HEK293 (cell line): ENCODE data around the gene ARHGEF2.

Source experiments
- CTCF ChIA-PET: fragments of 350-600 bp; formaldehyde crosslinking; extraction: SDS; loops from one replicate; lab custom pipeline; 2021; ENCODE audit warnings: antibody characterized with exemption; lab: Yijun Ruan, JAX
- POLR2A ChIA-PET: fragments of 300-600 bp; formaldehyde crosslinking; extraction: SDS; loops from one replicate; lab custom pipeline; 2020; ENCODE audit warnings: antibody characterized with exemption, inconsistent platforms; lab: Yijun Ruan, JAX
- H3K27ac ChIP-seq: fragments of 200-500 bp; sonication (Bioruptor generic); 2 replicates; pipeline ENCODE4 v1.5.1; 2014; ENCODE audit warnings: low read depth, low read length, control low read depth, inconsistent platforms; ENCODE audit errors: extremely low read depth
- H3K36me3 ChIP-seq, 2 experiments: fragments of 200-500 bp in 1 of 2; sonication (Bioruptor generic) in 1 of 2; 1 replicate in 1 of 2; 2 replicates in 1 of 2; pipeline ENCODE4 v1.5.1; 2014 to 2017; ENCODE audit warnings: inconsistent platforms in 2 of 2, low read length in 2 of 2; ENCODE audit not compliant: control insufficient read depth in 2 of 2, insufficient read depth in 1 of 2
- H3K4me1 ChIP-seq: fragments of 200-500 bp; sonication (Bioruptor generic); 2 replicates; pipeline ENCODE4 v1.5.1; 2014; ENCODE audit warnings: mild to moderate bottlenecking, low read length, inconsistent platforms; ENCODE audit not compliant: control insufficient read depth, insufficient read depth
- H3K4me3 ChIP-seq: 2 replicates; pipeline ENCODE4 v1.5.1; 2011; ENCODE audit warnings: low read depth, mild to moderate bottlenecking, control low read depth, low read length, moderate library complexity
- H3K9me3 ChIP-seq: fragments of 200-500 bp; sonication (Bioruptor generic); 2 replicates; pipeline ENCODE4 v1.5.1; 2014; ENCODE audit warnings: low read depth, low read length, inconsistent platforms; ENCODE audit not compliant: control insufficient read depth, insufficient read depth
- GLIS1 ChIP-seq: fragments of 450-650 bp; formaldehyde crosslinking; IDR thresholded peaks from 2 replicates; pipeline ENCODE4 v1.5.1; 2016; ENCODE audit warnings: missing biosample characterization, missing genetic modification characterization
- GLIS2 ChIP-seq: fragments of 450-650 bp; formaldehyde crosslinking; IDR thresholded peaks from 2 replicates; pipeline ENCODE4 v1.5.1; 2016; ENCODE audit warnings: missing biosample characterization, missing genetic modification characterization
- IKZF3 ChIP-seq: fragments of 450-650 bp; IDR thresholded peaks from 2 replicates; pipeline ENCODE4 v1.5.0; 2018; ENCODE audit warnings: missing biosample characterization, mild to moderate bottlenecking, missing genetic modification characterization, moderate library complexity
- KLF1 ChIP-seq: fragments of 450-650 bp; formaldehyde crosslinking; IDR thresholded peaks from 2 replicates; pipeline ENCODE4 v1.5.1; 2016; ENCODE audit warnings: missing biosample characterization, missing genetic modification characterization
- KLF8 ChIP-seq: fragments of 450-650 bp; formaldehyde crosslinking; IDR thresholded peaks from 2 replicates; pipeline ENCODE4 v1.5.1; 2016; ENCODE audit warnings: missing biosample characterization, missing genetic modification characterization
- MZF1 ChIP-seq: fragments of 450-650 bp; formaldehyde crosslinking; IDR thresholded peaks from 2 replicates; pipeline ENCODE4 v1.5.1; 2017; ENCODE audit warnings: missing biosample characterization, missing genetic modification characterization, borderline replicate concordance
- SP2 ChIP-seq: fragments of 450-650 bp; formaldehyde crosslinking; IDR thresholded peaks from 2 replicates; pipeline ENCODE4 v1.5.1; 2016; ENCODE audit warnings: missing biosample characterization, missing genetic modification characterization
- TCF7L2 ChIP-seq: IDR thresholded peaks from 2 replicates; pipeline ENCODE4 v1.6.1; 2011; ENCODE audit warnings: low read depth, mild to moderate bottlenecking, inconsistent platforms, low read length, moderate library complexity, borderline replicate concordance
- WT1 ChIP-seq: fragments of 450-650 bp; formaldehyde crosslinking; IDR thresholded peaks from 2 replicates; pipeline ENCODE4 v1.5.1; 2016; ENCODE audit warnings: missing biosample characterization, missing genetic modification characterization
- YY1 ChIP-seq: fragments of 450-650 bp; formaldehyde crosslinking; IDR thresholded peaks from 2 replicates; pipeline ENCODE4 v1.5.1; 2018; ENCODE audit warnings: missing biosample characterization, missing genetic modification characterization
- ZBTB17 ChIP-seq: fragments of 450-650 bp; formaldehyde crosslinking; IDR thresholded peaks from 2 replicates; pipeline ENCODE4 v1.5.1; 2016; ENCODE audit warnings: missing biosample characterization, missing genetic modification characterization
- ZBTB21 ChIP-seq: fragments of 450-650 bp; formaldehyde crosslinking; IDR thresholded peaks from 2 replicates; pipeline ENCODE4 v1.5.1; 2017; ENCODE audit warnings: missing biosample characterization, missing genetic modification characterization
- ZFHX2 ChIP-seq: fragments of 450-650 bp; formaldehyde crosslinking; conservative IDR thresholded peaks from 2 replicates; pipeline ENCODE4 v1.5.1; 2016; ENCODE audit warnings: missing biosample characterization, missing genetic modification characterization
- ZNF121 ChIP-seq: fragments of 450-650 bp; formaldehyde crosslinking; IDR thresholded peaks from 2 replicates; pipeline ENCODE4 v1.5.1; 2016; ENCODE audit warnings: missing biosample characterization, missing genetic modification characterization
- ZNF133 ChIP-seq: fragments of 450-650 bp; formaldehyde crosslinking; IDR thresholded peaks from 2 replicates; pipeline ENCODE4 v1.5.1; 2016; ENCODE audit warnings: missing biosample characterization, missing genetic modification characterization
- ZNF174 ChIP-seq: fragments of 450-650 bp; formaldehyde crosslinking; IDR thresholded peaks from 2 replicates; pipeline ENCODE4 v1.5.0; 2017; ENCODE audit warnings: missing biosample characterization, mild to moderate bottlenecking, missing genetic modification characterization
- ZNF248 ChIP-seq: fragments of 450-650 bp; formaldehyde crosslinking; IDR thresholded peaks from 2 replicates; pipeline ENCODE4 v1.5.1; 2017; ENCODE audit warnings: missing biosample characterization, missing genetic modification characterization
- ZNF335 ChIP-seq: fragments of 450-650 bp; formaldehyde crosslinking; conservative IDR thresholded peaks from 2 replicates; pipeline ENCODE4 v1.5.1; 2016; ENCODE audit warnings: missing biosample characterization, missing genetic modification characterization
- ZNF398 ChIP-seq: fragments of 450-650 bp; formaldehyde crosslinking; IDR thresholded peaks from 2 replicates; pipeline ENCODE4 v1.5.1; 2017; ENCODE audit warnings: missing biosample characterization, missing genetic modification characterization
- ZNF785 ChIP-seq: fragments of 450-650 bp; formaldehyde crosslinking; IDR thresholded peaks from 2 replicates; pipeline ENCODE4 v1.5.1; 2016; ENCODE audit warnings: missing biosample characterization, missing genetic modification characterization
- ZNF843 ChIP-seq: fragments of 450-650 bp; formaldehyde crosslinking; IDR thresholded peaks from 2 replicates; pipeline ENCODE4 v1.5.1; 2016; ENCODE audit warnings: missing biosample characterization, missing genetic modification characterization
- ZXDB ChIP-seq: fragments of 450-650 bp; formaldehyde crosslinking; IDR thresholded peaks from 2 replicates; pipeline ENCODE4 v1.5.1; 2016; ENCODE audit warnings: missing biosample characterization, missing genetic modification characterization
- TF ChIP-seq, protein P1 (sequence below): fragments of 450-650 bp; formaldehyde crosslinking; IDR thresholded peaks from 2 replicates; pipeline ENCODE4 v1.5.1; 2016; ENCODE audit warnings: missing biosample characterization, missing genetic modification characterization
- TF ChIP-seq, protein P2 (sequence below): fragments of 450-650 bp; formaldehyde crosslinking; IDR thresholded peaks from 2 replicates; pipeline ENCODE4 v1.5.1; 2016; ENCODE audit warnings: missing biosample characterization, missing genetic modification characterization
- TF ChIP-seq, protein P3 (sequence below): fragments of 450-650 bp; formaldehyde crosslinking; IDR thresholded peaks from 2 replicates; pipeline ENCODE4 v1.5.1; 2016; ENCODE audit warnings: missing biosample characterization, missing genetic modification characterization
- TF ChIP-seq, protein P4 (sequence below): fragments of 450-650 bp; formaldehyde crosslinking; conservative IDR thresholded peaks from 2 replicates; pipeline ENCODE4 v1.5.1; 2016; ENCODE audit warnings: low read depth, missing biosample characterization, missing genetic modification characterization

Gene ARHGEF2

GRCh38 chr1:155978325-155978972, at the start of gene ARHGEF2:
ARHGEF2 (minus strand) TSS chr1:155978547; CDS start chr1:155978427, 120 bp downstream.
- peak within 1 kb of the TSS; percentile 97 for H3K27ac ChIP-seq
- peaks cover 0 to 4% of the 10 kb centered on the region in 2 experiments; a peak in 2 of 3 replicates for H3K36me3 ChIP-seq
- H3K4me1 ChIP-seq = peaks cover 36% of the 10 kb centered on the region
- peak within 1 kb of the TSS; percentile 91 for H3K4me3 ChIP-seq
- H3K9me3 ChIP-seq = no peaks in the 10 kb centered on the region
- ChIA-PET CTCF (interaction anchor here (0.6 to 4.7 kb wide), 14 partner anchors 10 to 415 kb away, joined by 3 to 45 read pairs (median 4); partner anchors contain the start of gene RXFP4), POLR2A (interaction anchor here (0.5 to 4.4 kb wide), 14 partner anchors 11 to 152 kb away, joined by 3 to 28 read pairs (median 4); partner anchors contain the start of genes KHDC4, RXFP4 and SYT11)
- peak; percentile 99 for TF ChIP-seq ZNF398 (tag by site-specific recombination)
- TF ChIP-seq KLF1 (tag by site-specific recombination) = peak; percentile 64
- TF ChIP-seq, protein P1, sequence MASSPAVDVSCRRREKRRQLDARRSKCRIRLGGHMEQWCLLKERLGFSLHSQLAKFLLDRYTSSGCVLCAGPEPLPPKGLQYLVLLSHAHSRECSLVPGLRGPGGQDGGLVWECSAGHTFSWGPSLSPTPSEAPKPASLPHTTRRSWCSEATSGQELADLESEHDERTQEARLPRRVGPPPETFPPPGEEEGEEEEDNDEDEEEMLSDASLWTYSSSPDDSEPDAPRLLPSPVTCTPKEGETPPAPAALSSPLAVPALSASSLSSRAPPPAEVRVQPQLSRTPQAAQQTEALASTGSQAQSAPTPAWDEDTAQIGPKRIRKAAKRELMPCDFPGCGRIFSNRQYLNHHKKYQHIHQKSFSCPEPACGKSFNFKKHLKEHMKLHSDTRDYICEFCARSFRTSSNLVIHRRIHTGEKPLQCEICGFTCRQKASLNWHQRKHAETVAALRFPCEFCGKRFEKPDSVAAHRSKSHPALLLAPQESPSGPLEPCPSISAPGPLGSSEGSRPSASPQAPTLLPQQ (tag by site-specific recombination) = 0 out of 2 replicates have a peak, but pooled peaks have one; percentile 12
- TF ChIP-seq, protein P2, sequence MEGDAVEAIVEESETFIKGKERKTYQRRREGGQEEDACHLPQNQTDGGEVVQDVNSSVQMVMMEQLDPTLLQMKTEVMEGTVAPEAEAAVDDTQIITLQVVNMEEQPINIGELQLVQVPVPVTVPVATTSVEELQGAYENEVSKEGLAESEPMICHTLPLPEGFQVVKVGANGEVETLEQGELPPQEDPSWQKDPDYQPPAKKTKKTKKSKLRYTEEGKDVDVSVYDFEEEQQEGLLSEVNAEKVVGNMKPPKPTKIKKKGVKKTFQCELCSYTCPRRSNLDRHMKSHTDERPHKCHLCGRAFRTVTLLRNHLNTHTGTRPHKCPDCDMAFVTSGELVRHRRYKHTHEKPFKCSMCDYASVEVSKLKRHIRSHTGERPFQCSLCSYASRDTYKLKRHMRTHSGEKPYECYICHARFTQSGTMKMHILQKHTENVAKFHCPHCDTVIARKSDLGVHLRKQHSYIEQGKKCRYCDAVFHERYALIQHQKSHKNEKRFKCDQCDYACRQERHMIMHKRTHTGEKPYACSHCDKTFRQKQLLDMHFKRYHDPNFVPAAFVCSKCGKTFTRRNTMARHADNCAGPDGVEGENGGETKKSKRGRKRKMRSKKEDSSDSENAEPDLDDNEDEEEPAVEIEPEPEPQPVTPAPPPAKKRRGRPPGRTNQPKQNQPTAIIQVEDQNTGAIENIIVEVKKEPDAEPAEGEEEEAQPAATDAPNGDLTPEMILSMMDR (tag by site-specific recombination) = peak; percentile 68; the same call in 1 of the 2 replicates
- TF ChIP-seq GLIS1 (tag by site-specific recombination) = peak; percentile 85
- TF ChIP-seq ZNF248 (tag by site-specific recombination) = no peak
- TF ChIP-seq, protein P3, sequence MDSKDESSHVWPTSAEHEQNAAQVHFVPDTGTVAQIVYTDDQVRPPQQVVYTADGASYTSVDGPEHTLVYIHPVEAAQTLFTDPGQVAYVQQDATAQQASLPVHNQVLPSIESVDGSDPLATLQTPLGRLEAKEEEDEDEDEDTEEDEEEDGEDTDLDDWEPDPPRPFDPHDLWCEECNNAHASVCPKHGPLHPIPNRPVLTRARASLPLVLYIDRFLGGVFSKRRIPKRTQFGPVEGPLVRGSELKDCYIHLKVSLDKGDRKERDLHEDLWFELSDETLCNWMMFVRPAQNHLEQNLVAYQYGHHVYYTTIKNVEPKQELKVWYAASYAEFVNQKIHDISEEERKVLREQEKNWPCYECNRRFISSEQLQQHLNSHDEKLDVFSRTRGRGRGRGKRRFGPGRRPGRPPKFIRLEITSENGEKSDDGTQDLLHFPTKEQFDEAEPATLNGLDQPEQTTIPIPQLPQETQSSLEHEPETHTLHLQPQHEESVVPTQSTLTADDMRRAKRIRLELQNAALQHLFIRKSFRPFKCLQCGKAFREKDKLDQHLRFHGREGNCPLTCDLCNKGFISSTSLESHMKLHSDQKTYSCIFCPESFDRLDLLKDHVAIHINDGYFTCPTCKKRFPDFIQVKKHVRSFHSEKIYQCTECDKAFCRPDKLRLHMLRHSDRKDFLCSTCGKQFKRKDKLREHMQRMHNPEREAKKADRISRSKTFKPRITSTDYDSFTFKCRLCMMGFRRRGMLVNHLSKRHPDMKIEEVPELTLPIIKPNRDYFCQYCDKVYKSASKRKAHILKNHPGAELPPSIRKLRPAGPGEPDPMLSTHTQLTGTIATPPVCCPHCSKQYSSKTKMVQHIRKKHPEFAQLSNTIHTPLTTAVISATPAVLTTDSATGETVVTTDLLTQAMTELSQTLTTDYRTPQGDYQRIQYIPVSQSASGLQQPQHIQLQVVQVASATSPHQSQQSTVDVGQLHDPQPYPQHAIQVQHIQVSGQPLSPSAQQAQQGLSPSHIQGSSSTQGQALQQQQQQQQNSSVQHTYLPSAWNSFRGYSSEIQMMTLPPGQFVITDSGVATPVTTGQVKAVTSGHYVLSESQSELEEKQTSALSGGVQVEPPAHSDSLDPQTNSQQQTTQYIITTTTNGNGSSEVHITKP = peak; percentile 96
- peak; percentile 52; the same call in 1 of the 2 replicates for TF ChIP-seq IKZF3
- peak; percentile 46; the same call in 1 of the 2 replicates for TF ChIP-seq ZNF843 (tag by site-specific recombination)
- peak; percentile 83 for TF ChIP-seq GLIS2 (tag by site-specific recombination)
- no peak for TF ChIP-seq ZNF174 (tag by site-specific recombination)
- peak; percentile 80 for TF ChIP-seq WT1
- TF ChIP-seq ZNF785 (tag by site-specific recombination) = no peak
- TF ChIP-seq ZBTB21 (tag by site-specific recombination) = no peak
- TF ChIP-seq MZF1 = no peak; the same call in 1 of the 2 replicates
- peak; percentile 53; the same call in 1 of the 2 replicates for TF ChIP-seq KLF8 (tag by site-specific recombination)
- TF ChIP-seq ZNF335 (tag by site-specific recombination) = peak; percentile 88
- no peak for TF ChIP-seq TCF7L2
- peak; percentile 67 for TF ChIP-seq ZXDB
- TF ChIP-seq YY1 = no peak
- TF ChIP-seq, protein P4, sequence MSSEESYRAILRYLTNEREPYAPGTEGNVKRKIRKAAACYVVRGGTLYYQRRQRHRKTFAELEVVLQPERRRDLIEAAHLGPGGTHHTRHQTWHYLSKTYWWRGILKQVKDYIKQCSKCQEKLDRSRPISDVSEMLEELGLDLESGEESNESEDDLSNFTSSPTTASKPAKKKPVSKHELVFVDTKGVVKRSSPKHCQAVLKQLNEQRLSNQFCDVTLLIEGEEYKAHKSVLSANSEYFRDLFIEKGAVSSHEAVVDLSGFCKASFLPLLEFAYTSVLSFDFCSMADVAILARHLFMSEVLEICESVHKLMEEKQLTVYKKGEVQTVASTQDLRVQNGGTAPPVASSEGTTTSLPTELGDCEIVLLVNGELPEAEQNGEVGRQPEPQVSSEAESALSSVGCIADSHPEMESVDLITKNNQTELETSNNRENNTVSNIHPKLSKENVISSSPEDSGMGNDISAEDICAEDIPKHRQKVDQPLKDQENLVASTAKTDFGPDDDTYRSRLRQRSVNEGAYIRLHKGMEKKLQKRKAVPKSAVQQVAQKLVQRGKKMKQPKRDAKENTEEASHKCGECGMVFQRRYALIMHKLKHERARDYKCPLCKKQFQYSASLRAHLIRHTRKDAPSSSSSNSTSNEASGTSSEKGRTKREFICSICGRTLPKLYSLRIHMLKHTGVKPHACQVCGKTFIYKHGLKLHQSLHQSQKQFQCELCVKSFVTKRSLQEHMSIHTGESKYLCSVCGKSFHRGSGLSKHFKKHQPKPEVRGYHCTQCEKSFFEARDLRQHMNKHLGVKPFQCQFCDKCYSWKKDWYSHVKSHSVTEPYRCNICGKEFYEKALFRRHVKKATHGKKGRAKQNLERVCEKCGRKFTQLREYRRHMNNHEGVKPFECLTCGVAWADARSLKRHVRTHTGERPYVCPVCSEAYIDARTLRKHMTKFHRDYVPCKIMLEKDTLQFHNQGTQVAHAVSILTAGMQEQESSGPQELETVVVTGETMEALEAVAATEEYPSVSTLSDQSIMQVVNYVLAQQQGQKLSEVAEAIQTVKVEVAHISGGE (tag by site-specific recombination) = peak; percentile 74
- no peak for TF ChIP-seq ZNF133 (tag by site-specific recombination)
- peak; percentile 80 for TF ChIP-seq ZFHX2 (tag by site-specific recombination)
- peak; percentile 77 for TF ChIP-seq SP2 (tag by site-specific recombination)
- TF ChIP-seq ZNF121 = peak; percentile 95; the same call in 1 of the 2 replicates
- TF ChIP-seq ZBTB17 (tag by site-specific recombination) = peak; percentile 67
